H1 (cell line): ENCODE data around the gene FIGNL2. TPM values are rescaled to one million over a fixed set of nuclear protein-coding genes. Genes with fewer than 3 reads are reported as not detected.
A peak's percentile ranks its signal among the peaks of the same experiment; 100 is the strongest.

Experiments
- CTCF ChIA-PET: fragments of 300-600 bp; sonication (Branson Sonifier 250); formaldehyde crosslinking; loops from one replicate; lab custom pipeline; 2021; ENCODE audit not compliant: partially characterized antibody; lab: Charles Lee
- POLR2A ChIA-PET: fragments of 300-600 bp; sonication (Branson Sonifier 250); formaldehyde crosslinking; loops from one replicate; lab custom pipeline; 2021; ENCODE audit warnings: inconsistent platforms; ENCODE audit not compliant: partially characterized antibody; lab: Charles Lee
- DNase-seq, 2 experiments: peaks; one replicate each; pipeline versions ENCODE4 v3.0.0 to v3.0.0-alpha.2; 2010 to 2022; ENCODE audit warnings: low spot score in 2 of 2, low read depth in 1 of 2, mixed read lengths in 1 of 2
- FAIRE-seq: peaks from 2 replicates; lab custom pipeline; 2011; peaks lifted over from hg19 to GRCh38; lab: Jason Lieb, UNC
- H2AFZ ChIP-seq: 2 replicates; pipeline ENCODE4 v1.8.1; 2012; ENCODE audit warnings: low read length, inconsistent platforms
- H2AK5ac ChIP-seq: 2 replicates; pipeline ENCODE4 v1.6.1; 2013; ENCODE audit warnings: low read depth, low read length
- H2BK120ac ChIP-seq: replicated peaks from 2 replicates; pipeline ENCODE3; 2013; ENCODE audit warnings: low read depth, low read length, inconsistent platforms
- H2BK12ac ChIP-seq: 2 replicates; pipeline ENCODE4 v1.6.1; 2013; ENCODE audit warnings: low read depth, low read length
- H2BK15ac ChIP-seq: 2 replicates; pipeline ENCODE4 v1.6.1; 2013; ENCODE audit warnings: low read length
- H2BK20ac ChIP-seq: 2 replicates; pipeline ENCODE4 v1.6.1; 2013; ENCODE audit warnings: low read length
- H2BK5ac ChIP-seq: 2 replicates; pipeline ENCODE4 v1.6.1; 2013; ENCODE audit warnings: low read depth, low read length
- H3K14ac ChIP-seq: 2 replicates; pipeline ENCODE4 v1.6.1; 2013; ENCODE audit warnings: inconsistent platforms; ENCODE audit not compliant: insufficient read length
- H3K18ac ChIP-seq: 2 replicates; pipeline ENCODE4 v1.6.1; 2013; ENCODE audit warnings: low read length; ENCODE audit errors: extremely low read depth
- H3K23ac ChIP-seq: 2 replicates; pipeline ENCODE4 v1.6.1; 2013; ENCODE audit warnings: inconsistent platforms; ENCODE audit not compliant: insufficient read length
- H3K23me2 ChIP-seq: 2 replicates; pipeline ENCODE4 v1.6.1; 2013; ENCODE audit warnings: low read depth, low read length
- H3K27ac ChIP-seq: 2 replicates; pipeline ENCODE4 v1.6.1; 2011; ENCODE audit warnings: low read depth, low read length, inconsistent platforms
- H3K27me3 ChIP-seq, 4 experiments: replicated peaks in 1 of 4; 1 replicate in 1 of 4; 2 replicates in 3 of 4; pipeline versions ENCODE4 v1.6.1 to v1.8.1; 2011 to 2013; ENCODE audit warnings: low read length in 3 of 4, mild to moderate bottlenecking in 3 of 4, inconsistent platforms in 2 of 4, mixed read lengths in 2 of 4, moderate library complexity in 1 of 4; ENCODE audit not compliant: control insufficient read depth in 3 of 4, insufficient read depth in 3 of 4; ENCODE audit errors: extremely low read depth in 1 of 4
- H3K36me3 ChIP-seq, 4 experiments: 2 replicates each; pipeline versions ENCODE4 v1.6.1 to v1.8.1; 2011 to 2013; ENCODE audit warnings: mild to moderate bottlenecking in 4 of 4, low read length in 3 of 4, moderate library complexity in 2 of 4, control low read depth in 1 of 4, inconsistent platforms in 1 of 4; ENCODE audit not compliant: insufficient read depth in 4 of 4, control insufficient read depth in 2 of 4
- H3K4ac ChIP-seq: replicated peaks from 2 replicates; pipeline ENCODE3; 2013; ENCODE audit warnings: low read length, low read depth, mixed read lengths, inconsistent platforms; ENCODE audit not compliant: insufficient read length
- H3K4me1 ChIP-seq, 4 experiments: replicated peaks in 1 of 4; 1 replicate in 1 of 4; 2 replicates in 3 of 4; pipeline versions ENCODE4 v1.6.1 to v1.8.1; 2011 to 2013; ENCODE audit warnings: low read length in 3 of 4, inconsistent platforms in 2 of 4, mixed read lengths in 1 of 4; ENCODE audit not compliant: insufficient read depth in 4 of 4, control insufficient read depth in 3 of 4
- H3K4me2 ChIP-seq, 2 experiments: 2 replicates each; pipeline versions ENCODE4 v1.6.1 to v1.8.1; 2011 to 2013; ENCODE audit warnings: low read depth in 2 of 2, low read length in 2 of 2, control low read depth in 1 of 2, inconsistent platforms in 1 of 2, mild to moderate bottlenecking in 1 of 2; ENCODE audit not compliant: insufficient read depth in 1 of 2
- H3K4me3 ChIP-seq, 4 experiments: fragments of 200-600, 300-600 bp in 1 of 4; sonication (generic), shearing (Covaris generic), sonication (Bioruptor Twin) in 1 of 4; 2 replicates each; pipeline versions ENCODE4 v1.5.1 to v1.8.1; 2011 to 2016; ENCODE audit warnings: low read length in 4 of 4, low read depth in 3 of 4, control low read depth in 2 of 4, inconsistent platforms in 2 of 4, mild to moderate bottlenecking in 2 of 4, mixed read lengths in 1 of 4, moderate library complexity in 1 of 4; ENCODE audit not compliant: insufficient read depth in 2 of 4; ENCODE audit errors: extremely low read depth in 1 of 4
- H3K56ac ChIP-seq: replicated peaks from 2 replicates; pipeline ENCODE3; 2013; ENCODE audit warnings: low read depth, mild to moderate bottlenecking, mixed read lengths, low read length, inconsistent platforms; ENCODE audit not compliant: insufficient read length
- H3K79me1 ChIP-seq: 2 replicates; pipeline ENCODE4 v1.6.1; 2013; ENCODE audit warnings: low read depth, low read length, control low read depth
- H3K79me2 ChIP-seq, 2 experiments: 2 replicates each; pipeline versions ENCODE4 v1.6.1 to v1.8.1; 2012 to 2013; ENCODE audit warnings: low read length in 2 of 2, mild to moderate bottlenecking in 2 of 2, inconsistent platforms in 1 of 2; ENCODE audit not compliant: insufficient read depth in 2 of 2, control insufficient read depth in 1 of 2
- H3K9ac ChIP-seq, 4 experiments: replicated peaks in 1 of 4; 1 replicate in 1 of 4; 2 replicates in 3 of 4; pipeline versions ENCODE4 v1.6.1 to v1.8.1; 2011 to 2013; ENCODE audit warnings: low read depth in 3 of 4, low read length in 3 of 4, control low read depth in 2 of 4, mild to moderate bottlenecking in 2 of 4, moderate library complexity in 2 of 4, inconsistent platforms in 1 of 4; ENCODE audit errors: extremely low read depth in 1 of 4
- H3K9me3 ChIP-seq, 2 experiments: 2 replicates each; pipeline versions ENCODE4 v1.6.1 to v1.8.1; 2012 to 2013; ENCODE audit warnings: mild to moderate bottlenecking in 2 of 2, moderate library complexity in 2 of 2, control low read depth in 1 of 2, inconsistent platforms in 1 of 2, low read depth in 1 of 2, low read length in 1 of 2, mixed read lengths in 1 of 2; ENCODE audit not compliant: insufficient read depth in 2 of 2
- H4K20me1 ChIP-seq, 2 experiments: replicated peaks in 1 of 2; 2 replicates each; pipeline versions ENCODE3 to v1.8.1; 2011 to 2013; ENCODE audit warnings: inconsistent platforms in 2 of 2, low read length in 2 of 2, mild to moderate bottlenecking in 1 of 2; ENCODE audit not compliant: insufficient read depth in 2 of 2, control insufficient read depth in 1 of 2
- H4K5ac ChIP-seq: 2 replicates; pipeline ENCODE4 v1.6.1; 2013; ENCODE audit warnings: low read length, low read depth, mixed read lengths, inconsistent platforms; ENCODE audit not compliant: insufficient read length
- H4K8ac ChIP-seq: 2 replicates; pipeline ENCODE4 v1.8.0; 2013; ENCODE audit warnings: mild to moderate bottlenecking, moderate library complexity, low read length, inconsistent platforms; ENCODE audit not compliant: insufficient read depth; ENCODE audit errors: extremely low read depth
- H4K91ac ChIP-seq: replicated peaks from 2 replicates; pipeline ENCODE3; 2013; ENCODE audit warnings: low read length, mixed read lengths, inconsistent platforms; ENCODE audit not compliant: insufficient read length
- BCL11A ChIP-seq, 2 experiments: IDR thresholded peaks; one replicate each; pipeline ENCODE4 v1.6.1; 2011; ENCODE audit warnings: low read depth in 2 of 2, low read length in 2 of 2, mild to moderate bottlenecking in 2 of 2
- BRCA1 ChIP-seq: IDR thresholded peaks from 2 replicates; pipeline ENCODE4 v1.6.1; 2012; ENCODE audit warnings: low read depth, low read length, improper control_type of control experiment
- CBX8 ChIP-seq: fragments of 300-800, 300-1000 bp; sonication (generic); IDR thresholded peaks from 2 replicates; pipeline ENCODE4 v1.7.1; 2016; ENCODE audit warnings: low read depth, low read length, borderline replicate concordance
- CHD1 ChIP-seq: IDR thresholded peaks from 2 replicates; pipeline ENCODE4 v1.6.1; 2012; ENCODE audit warnings: low read depth, low read length, improper control_type of control experiment
- KDM1A ChIP-seq: fragments of 200-600, 300-600 bp; sonication (generic); IDR thresholded peaks from 2 replicates; pipeline ENCODE4 v1.7.1; 2016; ENCODE audit warnings: mild to moderate bottlenecking, low read length, borderline replicate concordance
- NRF1 ChIP-seq: IDR thresholded peaks from 2 replicates; pipeline ENCODE4 v1.6.1; 2011; ENCODE audit warnings: mild to moderate bottlenecking, low read depth, low read length, improper control_type of control experiment
- PHF8 ChIP-seq: fragments of 200-600 bp; sonication (generic); conservative IDR thresholded peaks from 2 replicates; pipeline ENCODE4 v1.7.1; 2012; ENCODE audit warnings: low read depth, mild to moderate bottlenecking, inconsistent platforms, low read length, moderate library complexity
- POLR2AphosphoS5 ChIP-seq: IDR thresholded peaks from 2 replicates; pipeline ENCODE4 v1.6.1; 2011; ENCODE audit warnings: low read depth, low read length
- SP2 ChIP-seq: IDR thresholded peaks from 2 replicates; pipeline ENCODE4 v1.6.1; 2012; ENCODE audit warnings: mild to moderate bottlenecking, low read length, inconsistent platforms
- TCF12 ChIP-seq: IDR thresholded peaks from 2 replicates; pipeline ENCODE4 v1.6.1; 2011; ENCODE audit warnings: low read depth, mild to moderate bottlenecking, low read length
- YY1 ChIP-seq: IDR thresholded peaks from 2 replicates; pipeline ENCODE4 v1.6.1; 2011; ENCODE audit warnings: low read depth, mild to moderate bottlenecking, low read length
- ZNF274 ChIP-seq: IDR thresholded peaks from 2 replicates; pipeline ENCODE4 v1.7.0; 2012; ENCODE audit warnings: low read length, borderline replicate concordance; ENCODE audit errors: extremely low read depth
- WGBS, 2 experiments: shearing (Covaris generic) in 1 of 2; methylation state at CpG; one replicate each; pipeline versions ENCODE4 v1.1.6 to v1.1.7; 2013 to 2015; ENCODE audit warnings: low lambda C conversion rate in 2 of 2, mixed read lengths in 2 of 2, inconsistent platforms in 1 of 2, low coverage in 1 of 2, missing lambda C conversion rate in 1 of 2; ENCODE audit not compliant: insufficient replicate concordance in 2 of 2, insufficient coverage in 1 of 2, insufficient read length in 1 of 2; ENCODE audit errors: extremely low coverage in 1 of 2, missing lambda C conversion rate in 1 of 2; 5-methylcytosine and 5-hydroxymethylcytosine counted together
- polyA plus RNA-seq, 7 experiments: library from polyadenylated mRNA; depleted of rRNA in 3 of 7; stranded (reverse) in 5 of 7; unstranded in 2 of 7; fragments of >200 nt in 5 of 7; fragments of 200-250 nt in 2 of 7; gene quantifications; 1 replicate in 5 of 7; 2 replicates in 1 of 7; 4 replicates in 1 of 7; pipeline versions ENCODE4 v1.2.1 to v1.2.3, GENCODE V29; 2011 to 2013; ENCODE audit warnings: missing spikeins in 2 of 7, mixed read lengths in 2 of 7
- total RNA-seq: library from RNA; stranded (reverse); fragmentation: NEBNext Ultra II Directional; extraction: Animal tissue kit (Norgen Biotek cat#: 25700); gene quantifications from 2 replicates; pipeline ENCODE4 v1.2.1, GENCODE V29; 2021

The FIGNL2 gene
- total and polyA plus RNA-seq, 2 of the 8 experiments (the other 6 are each of a cell fraction or from before 2014, with no cell fraction given): 6.5 to 7.1 TPM

DNA sequence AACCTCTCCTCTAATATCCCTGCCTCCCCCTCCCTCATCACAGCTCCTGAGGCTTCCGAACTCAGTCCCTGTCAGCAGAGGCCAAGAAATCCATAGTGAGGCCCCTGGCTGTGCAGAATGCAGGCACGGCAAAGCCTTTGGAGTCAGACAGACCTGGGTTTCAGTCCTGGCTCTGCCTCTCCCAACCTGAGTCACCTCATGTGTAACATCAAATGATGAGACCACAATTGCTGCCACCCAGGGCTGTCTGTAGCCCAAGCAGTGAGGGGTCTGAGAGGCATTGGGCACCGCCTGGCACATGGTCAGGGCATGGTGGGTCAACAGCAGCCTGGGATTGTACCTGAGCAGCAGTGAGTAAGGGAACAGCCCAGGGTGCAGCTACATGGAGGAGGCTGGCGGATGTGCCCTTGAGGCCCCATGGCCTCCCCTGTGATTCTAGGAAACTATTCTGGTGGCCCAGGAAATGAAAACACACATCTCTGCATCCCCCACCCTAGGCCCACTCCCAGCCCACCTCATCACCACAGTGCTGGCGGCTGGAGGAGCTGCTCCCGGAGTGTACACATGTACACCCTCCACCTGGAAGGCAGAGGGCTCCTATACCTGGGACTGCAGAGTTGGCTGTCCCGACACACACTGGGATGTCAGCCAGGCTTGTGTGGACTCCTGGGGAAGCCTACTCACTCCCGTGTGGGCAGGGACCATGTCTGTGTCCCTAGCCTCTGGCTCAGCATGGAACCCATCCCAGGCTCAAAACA lies 47.0 kb upstream of the FIGNL2 start:
- FAIRE-seq (no peak), DNase-seq (no peak)
- Histone ChIP-seq H3K56ac (no peak overlapping the region), H3K14ac (no peak overlapping the region), H2BK15ac (no peak overlapping the region), H3K18ac (no peak overlapping the region), H3K4me2 (no peak overlapping the region), H3K23ac (no peak overlapping the region), H4K8ac (no peak overlapping the region), H3K23me2 (no peaks in the 10 kb centered on the region), H3K79me1 (no peaks in the 10 kb centered on the region), H2BK5ac (no peak overlapping the region), H2BK20ac (no peak overlapping the region), H4K5ac (no peak overlapping the region), H3K27ac (no peak overlapping the region), H3K4me3 (no peak overlapping the region), H2AFZ (no peak overlapping the region), H4K20me1 (peaks cover 0 to 2% of the 10 kb centered on the region in 2 experiments), H2BK120ac (no peak overlapping the region), H3K79me2 (no peaks in the 10 kb centered on the region), H2BK12ac (no peak overlapping the region), H3K9me3 (no peaks in the 10 kb centered on the region), H4K91ac (peak overlapping the region; percentile 49), H3K4ac (no peak overlapping the region), H3K27me3 (no peaks in the 10 kb centered on the region), H3K36me3 (no peaks in the 10 kb centered on the region; a peak in 1 of 8 replicates), H3K9ac (no peak overlapping the region), H3K4me1 (no peaks in the 10 kb centered on the region), H2AK5ac (no peak overlapping the region)
- 88% methylated on average over 8 of the region's 8 CpGs; no CpG with 5 or more reads in 1 of the 2 experiments for WGBS, 2 experiments
- ChIA-PET POLR2A (interaction anchor here (0.6 to 1.7 kb wide), 3 partner anchors 10 to 31 kb away, joined by 3 to 5 read pairs (median 4); no protein-coding TSS in a partner anchor), CTCF (interaction anchor here (1.4 to 10.9 kb wide), 15 partner anchors 10 to 130 kb away, joined by 4 to 140 read pairs (median 12); partner anchors contain the start of gene ACVRL1)
- no peak for TF ChIP-seq BRCA1
- no peak for TF ChIP-seq SP2
- no peak for TF ChIP-seq KDM1A
- no peak for TF ChIP-seq TCF12
- no peak for TF ChIP-seq CBX8
- no peak for TF ChIP-seq PHF8
- no peak for TF ChIP-seq CHD1
- TF ChIP-seq ZNF274: no peak
- TF ChIP-seq YY1: no peak
- no peak for TF ChIP-seq NRF1
- no peak for TF ChIP-seq POLR2AphosphoS5
- no peak for TF ChIP-seq BCL11A (IDR thresholded peaks at IDR 0.05; ENCODE audit: low read depth in 2 of 2, low read length in 2 of 2)
